PFSK-1 (cell line): Measurements from ENCODE around the gene ARHGAP28.

Experiments
- FOXP2 ChIP-seq: optimal IDR thresholded peaks from 2 replicates; pipeline ENCODE3; 2011; ENCODE audit warnings: borderline replicate concordance, control low read depth, inconsistent platforms; ENCODE audit not compliant: insufficient read depth; ENCODE audit errors: extremely low read length, extremely low read depth
- POLR2AphosphoS5 ChIP-seq: IDR thresholded peaks from 2 replicates; pipeline ENCODE4 v1.6.1; 2012; ENCODE audit warnings: low read depth, mild to moderate bottlenecking, control low read depth, low read length, moderate library complexity
- SIN3A ChIP-seq: IDR thresholded peaks from 2 replicates; pipeline ENCODE4 v1.6.1; 2012; ENCODE audit warnings: mild to moderate bottlenecking, low read length, moderate library complexity, borderline replicate concordance; ENCODE audit not compliant: insufficient read depth
- TAF1 ChIP-seq: IDR thresholded peaks from 2 replicates; pipeline ENCODE4 v1.6.1; 2012; ENCODE audit warnings: low read length, control low read depth, borderline replicate concordance; ENCODE audit not compliant: insufficient read depth
- TF ChIP-seq, protein P1 (sequence below), 2 experiments: IDR thresholded peaks; 2 replicates each; pipeline versions ENCODE4 v1.6.1 to v1.8.0; 2011 to 2012; ENCODE audit warnings: low read depth in 2 of 2, low read length in 2 of 2, control low read depth in 1 of 2, inconsistent platforms in 1 of 2, mild to moderate bottlenecking in 1 of 2, moderate library complexity in 1 of 2; ENCODE audit not compliant: insufficient read depth in 1 of 2

ARHGAP28 gene

DNA sequence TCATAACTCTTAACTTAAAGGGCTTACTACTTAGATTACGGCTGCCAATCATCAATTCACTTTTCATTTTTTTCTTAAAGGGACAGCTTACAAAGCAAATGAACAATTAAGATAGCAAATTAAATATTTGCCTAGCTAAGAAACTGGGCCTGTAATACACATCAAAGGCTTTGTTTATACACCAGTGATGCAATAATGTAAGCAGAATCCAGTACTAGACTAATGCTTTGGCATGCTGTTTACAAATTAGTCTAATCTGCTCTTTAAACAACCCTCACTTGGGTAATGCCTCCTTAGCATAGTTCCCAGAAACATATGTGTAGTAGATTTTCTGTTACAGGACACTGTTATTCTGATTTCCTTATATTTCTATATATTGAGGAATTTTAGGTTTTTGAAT lies 105.8 kb downstream of the ARHGAP28 start:
- TF ChIP-seq SIN3A = no peak
- TF ChIP-seq, protein P1, sequence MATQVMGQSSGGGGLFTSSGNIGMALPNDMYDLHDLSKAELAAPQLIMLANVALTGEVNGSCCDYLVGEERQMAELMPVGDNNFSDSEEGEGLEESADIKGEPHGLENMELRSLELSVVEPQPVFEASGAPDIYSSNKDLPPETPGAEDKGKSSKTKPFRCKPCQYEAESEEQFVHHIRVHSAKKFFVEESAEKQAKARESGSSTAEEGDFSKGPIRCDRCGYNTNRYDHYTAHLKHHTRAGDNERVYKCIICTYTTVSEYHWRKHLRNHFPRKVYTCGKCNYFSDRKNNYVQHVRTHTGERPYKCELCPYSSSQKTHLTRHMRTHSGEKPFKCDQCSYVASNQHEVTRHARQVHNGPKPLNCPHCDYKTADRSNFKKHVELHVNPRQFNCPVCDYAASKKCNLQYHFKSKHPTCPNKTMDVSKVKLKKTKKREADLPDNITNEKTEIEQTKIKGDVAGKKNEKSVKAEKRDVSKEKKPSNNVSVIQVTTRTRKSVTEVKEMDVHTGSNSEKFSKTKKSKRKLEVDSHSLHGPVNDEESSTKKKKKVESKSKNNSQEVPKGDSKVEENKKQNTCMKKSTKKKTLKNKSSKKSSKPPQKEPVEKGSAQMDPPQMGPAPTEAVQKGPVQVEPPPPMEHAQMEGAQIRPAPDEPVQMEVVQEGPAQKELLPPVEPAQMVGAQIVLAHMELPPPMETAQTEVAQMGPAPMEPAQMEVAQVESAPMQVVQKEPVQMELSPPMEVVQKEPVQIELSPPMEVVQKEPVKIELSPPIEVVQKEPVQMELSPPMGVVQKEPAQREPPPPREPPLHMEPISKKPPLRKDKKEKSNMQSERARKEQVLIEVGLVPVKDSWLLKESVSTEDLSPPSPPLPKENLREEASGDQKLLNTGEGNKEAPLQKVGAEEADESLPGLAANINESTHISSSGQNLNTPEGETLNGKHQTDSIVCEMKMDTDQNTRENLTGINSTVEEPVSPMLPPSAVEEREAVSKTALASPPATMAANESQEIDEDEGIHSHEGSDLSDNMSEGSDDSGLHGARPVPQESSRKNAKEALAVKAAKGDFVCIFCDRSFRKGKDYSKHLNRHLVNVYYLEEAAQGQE (IDR thresholded peaks at IDR 0.05; ENCODE audit: insufficient read depth in 1 of 2, low read depth in 2 of 2, low read length in 2 of 2) = no peak
- TF ChIP-seq FOXP2 = no peak
- no peak for TF ChIP-seq TAF1
- TF ChIP-seq POLR2AphosphoS5 = no peak

DNA sequence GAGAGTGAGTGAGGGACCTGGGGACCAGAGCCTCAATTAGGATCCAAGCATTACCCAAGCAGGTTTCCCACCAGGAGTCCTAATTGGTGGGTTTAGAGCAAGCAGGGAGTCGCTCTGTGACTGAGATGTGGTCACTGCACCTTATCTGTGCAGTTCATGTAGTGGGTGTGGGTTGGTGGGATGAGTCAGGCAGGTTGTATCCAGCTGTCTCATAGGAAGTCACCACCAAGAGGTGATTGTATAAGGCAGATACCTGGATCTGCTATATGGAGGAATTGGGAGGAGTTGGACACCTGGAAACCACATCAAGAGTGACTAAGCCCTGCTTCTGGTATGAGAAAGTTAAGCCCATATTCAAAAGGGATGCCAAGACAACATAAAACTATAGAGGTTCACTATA lies 106.8 kb downstream of the ARHGAP28 start:
- no peak for TF ChIP-seq FOXP2
- TF ChIP-seq SIN3A = no peak
- no peak for TF ChIP-seq POLR2AphosphoS5
- TF ChIP-seq TAF1 = no peak
- TF ChIP-seq, protein P1 (IDR thresholded peaks at IDR 0.05; ENCODE audit: insufficient read depth in 1 of 2, low read depth in 2 of 2, low read length in 2 of 2) = no peak

DNA sequence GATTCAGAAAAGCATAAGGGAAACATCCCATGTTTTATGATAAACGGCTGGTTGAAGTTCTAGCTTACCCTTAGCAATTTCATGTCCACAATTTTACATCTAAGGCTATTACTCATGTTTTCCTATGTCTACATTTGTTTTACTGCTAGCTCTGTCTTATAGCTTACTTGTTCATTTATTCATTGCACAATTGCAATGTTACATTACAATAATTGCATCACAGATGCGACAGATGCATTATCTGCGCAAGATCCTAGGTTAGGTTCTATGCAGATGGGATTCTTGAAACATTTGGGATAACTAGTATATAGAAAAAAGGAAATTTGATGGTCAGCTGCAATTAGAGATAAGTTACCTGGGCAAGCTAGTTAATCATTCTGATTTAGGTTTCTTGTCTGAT lies 108.4 kb downstream of the ARHGAP28 start:
- TF ChIP-seq SIN3A = no peak
- TF ChIP-seq POLR2AphosphoS5 = no peak
- TF ChIP-seq FOXP2 = no peak
- no peak for TF ChIP-seq TAF1
- TF ChIP-seq, protein P1 (IDR thresholded peaks at IDR 0.05; ENCODE audit: insufficient read depth in 1 of 2, low read depth in 2 of 2, low read length in 2 of 2) = no peak

DNA sequence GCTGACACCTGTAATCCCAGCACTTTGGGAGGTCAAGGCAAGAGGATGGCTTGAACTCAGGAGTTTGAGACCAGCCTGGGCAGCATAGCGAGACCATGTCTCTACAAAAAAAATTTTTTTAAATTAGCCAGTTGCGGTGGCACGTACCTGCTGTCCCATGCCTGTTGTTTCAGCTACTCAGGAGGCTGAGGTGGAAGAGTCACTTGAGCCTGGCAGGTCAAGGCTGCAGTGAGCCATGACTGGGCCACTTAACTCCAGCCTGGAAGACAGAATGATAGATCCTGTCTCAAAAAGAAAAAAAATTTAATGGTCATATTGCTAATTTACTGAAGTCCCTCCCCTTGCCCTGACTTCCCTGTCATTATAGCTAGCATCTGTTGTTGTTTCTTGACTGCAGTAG lies 112.6 kb downstream of the ARHGAP28 start:
- no peak for TF ChIP-seq POLR2AphosphoS5
- TF ChIP-seq SIN3A = no peak
- TF ChIP-seq, protein P1 (IDR thresholded peaks at IDR 0.05; ENCODE audit: insufficient read depth in 1 of 2, low read depth in 2 of 2, low read length in 2 of 2) = no peak

DNA sequence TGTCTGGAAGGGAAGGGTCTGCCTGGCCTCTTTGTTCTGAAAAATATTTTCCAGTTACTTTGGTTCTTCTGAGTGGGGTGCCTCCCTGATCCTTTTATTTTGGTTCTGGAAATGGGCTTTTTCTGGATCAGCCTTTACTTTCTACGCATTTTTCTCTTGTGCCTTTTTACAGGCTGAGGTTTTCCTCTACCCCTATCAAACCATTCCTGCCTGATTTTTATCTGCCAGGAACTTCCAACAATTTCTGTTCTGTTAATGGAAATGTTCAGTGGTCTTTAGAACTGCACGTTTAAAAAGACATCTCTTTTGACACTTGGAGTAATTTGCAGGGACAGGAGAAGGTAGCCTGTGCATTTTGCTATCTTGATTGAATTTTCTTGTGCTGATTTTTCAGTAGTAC lies 113.8 kb downstream of the ARHGAP28 start:
- TF ChIP-seq POLR2AphosphoS5 (no peak), SIN3A (no peak), FOXP2 (no peak), TAF1 (no peak)
- TF ChIP-seq, protein P1 (IDR thresholded peaks at IDR 0.05; ENCODE audit: insufficient read depth in 1 of 2, low read depth in 2 of 2, low read length in 2 of 2) = no peak
